T-helper 1 cell treated with Interleukin-12 subunit alpha and Interleukin-12 subunit beta and Interleukin-4 antibody, amounts not matched to agents 30 ng/mL and 1 ng/mL, for 36 hours (primary cell): ENCODE results near the gene LHFPL6. TPM values are rescaled to one million over a fixed set of nuclear protein-coding genes. Genes with fewer than 3 reads are reported as not detected.

Source experiments
- intact Hi-C: fragments of 100-400 bp; cut with micrococcal nuclease; formaldehyde crosslinking; loops from one replicate; pipeline ENCODE4 v1.15.1; 2024
- total RNA-seq: library from RNA; stranded (reverse); gene quantifications from 2 replicates; pipeline ENCODE4 v1.2.3, GENCODE V29; 2022

Gene LHFPL6
- 1.2 and 1.6 TPM in 2 replicates for total RNA-seq

GRCh38 chr13:39602614-39603366 is at the start of gene LHFPL6:
TSS of gene LHFPL6 (minus strand) at chr13:39603193.
- intact Hi-C loops = loop anchor here (1.0 to 5.0 kb wide), 4 partner anchors 14 to 1590 kb away; partner anchors contain the start of genes COG6 and KBTBD7

- intact Hi-C loops = no loop called here
These were observed 43.1 kb upstream of the LHFPL6 start for GRCh38 chr13:39646122-39646521.

- intact Hi-C loops = no loop called here
These were observed 38.7 kb upstream of the LHFPL6 start for GRCh38 chr13:39641645-39642044.

GRCh38 chr13:39637890-39638289 is 34.9 kb upstream of the LHFPL6 start:
- intact Hi-C loops = no loop called here

- intact Hi-C loops = no loop called here
These were observed 32.6 kb upstream of the LHFPL6 start for GRCh38 chr13:39635564-39635963.

GRCh38 chr13:39632994-39633393 is 30.0 kb upstream of the LHFPL6 start:
- intact Hi-C loops = no loop called here

GRCh38 chr13:39631307-39631706 is 28.3 kb upstream of the LHFPL6 start:
- intact Hi-C loops = no loop called here

- intact Hi-C loops = no loop called here
These were observed 20.5 kb upstream of the LHFPL6 start for GRCh38 chr13:39623466-39623865.

GRCh38 chr13:39618561-39618960 is 15.6 kb upstream of the LHFPL6 start:
- intact Hi-C loops = no loop called here

GRCh38 chr13:39616087-39616694 is 13.2 kb upstream of the LHFPL6 start:
- intact Hi-C loops = loop anchor here (1.0 to 2.0 kb wide), 5 partner anchors 13 to 565 kb away; partner anchors contain the start of genes COG6 and LHFPL6

GRCh38 chr13:39612023-39612637 is 9.1 kb upstream of the LHFPL6 start:
- intact Hi-C loops = loop anchor here (1.0 to 5.0 kb wide), 5 partner anchors 64 to 561 kb away; no protein-coding TSS in a partner anchor

GRCh38 chr13:39607876-39608275 is 4.9 kb upstream of the LHFPL6 start:
- intact Hi-C loops = no loop called here

GRCh38 chr13:39605677-39606320 is 2.8 kb upstream of the LHFPL6 start:
- intact Hi-C loops = no loop called here

GRCh38 chr13:39604756-39605155 is 1.8 kb upstream of the LHFPL6 start:
- intact Hi-C loops = loop anchor here (5.0 kb wide), 1 partner anchor 1588 kb away; the partner anchor contains the start of gene KBTBD7

GRCh38 chr13:39603424-39603947 is 493 bp upstream of the LHFPL6 start:
- intact Hi-C loops = loop anchor here (1.0 to 5.0 kb wide), 4 partner anchors 13 to 1589 kb away; partner anchors contain the start of genes COG6 and KBTBD7

GRCh38 chr13:39602277-39602613 is 748 bp downstream of the LHFPL6 start:
- intact Hi-C loops = loop anchor here (2.0 to 5.0 kb wide), 2 partner anchors 565 to 1590 kb away; partner anchors contain the start of gene KBTBD7

GRCh38 chr13:39601636-39602035 is 1.4 kb downstream of the LHFPL6 start:
- intact Hi-C loops = loop anchor here (2.0 to 5.0 kb wide), 2 partner anchors 565 to 1591 kb away; partner anchors contain the start of gene KBTBD7

- intact Hi-C loops = loop anchor here (5.0 kb wide), 1 partner anchor 1592 kb away; the partner anchor contains the start of gene KBTBD7
These were observed 2.2 kb downstream of the LHFPL6 start for GRCh38 chr13:39600766-39601165.

- intact Hi-C loops = loop anchor here (5.0 kb wide), 1 partner anchor 1592 kb away; the partner anchor contains the start of gene KBTBD7
These were observed 3.2 kb downstream of the LHFPL6 start for GRCh38 chr13:39599842-39600241.

GRCh38 chr13:39599012-39599411 is 4.0 kb downstream of the LHFPL6 start:
- intact Hi-C loops = no loop called here

GRCh38 chr13:39597838-39598237 is 5.2 kb downstream of the LHFPL6 start:
- intact Hi-C loops = no loop called here
